GM21515 (cell line): ENCODE measurements around the gene TYRO3.

Experiments used
- ATAC-seq: cut with Tn5 transposase; IDR thresholded peaks from one replicate; pipeline ENCODE4 v1.9.1; 2021; ENCODE audit not compliant: unreplicated experiment

The TYRO3 gene

GRCh38 chr15:41558400-41559238 lies at the start of gene TYRO3:
Gene TYRO3 (plus strand): TSS chr15:41559212. CDS start chr15:41559258, 46 bp downstream.
- ATAC-seq, result no peak

GRCh38 chr15:41510728-41511127 lies 48.3 kb upstream of the TYRO3 start:
- ATAC-seq, result no peak

- no peak for ATAC-seq
These were observed 47.6 kb upstream of the TYRO3 start for GRCh38 chr15:41511331-41511898.

GRCh38 chr15:41511899-41512369 lies 47.1 kb upstream of the TYRO3 start:
- no peak for ATAC-seq

GRCh38 chr15:41512512-41512939 lies 46.5 kb upstream of the TYRO3 start:
- no peak for ATAC-seq

GRCh38 chr15:41512940-41513505 lies 46.0 kb upstream of the TYRO3 start:
- no peak for ATAC-seq

GRCh38 chr15:41513506-41514227 lies 45.3 kb upstream of the TYRO3 start, which contains the start of gene LTK:
Gene LTK (minus strand): TSS chr15:41513827. CDS start chr15:41513709, 118 bp downstream.
- no peak for ATAC-seq

GRCh38 chr15:41517895-41518449 lies 41.0 kb upstream of the TYRO3 start:
- no peak for ATAC-seq

GRCh38 chr15:41520636-41521035 lies 38.4 kb upstream of the TYRO3 start:
- no peak for ATAC-seq

- no peak for ATAC-seq
These were observed 37.4 kb upstream of the TYRO3 start for GRCh38 chr15:41521614-41522013.

- no peak for ATAC-seq
These were observed 35.9 kb upstream of the TYRO3 start for GRCh38 chr15:41523097-41523496.

GRCh38 chr15:41530363-41530956 lies 28.6 kb upstream of the TYRO3 start:
- no peak for ATAC-seq

GRCh38 chr15:41535544-41535943 lies 23.5 kb upstream of the TYRO3 start:
- ATAC-seq, result no peak

GRCh38 chr15:41536866-41537265 lies 22.1 kb upstream of the TYRO3 start:
- no peak for ATAC-seq

GRCh38 chr15:41543521-41543870 lies 15.5 kb upstream of the TYRO3 start:
- ATAC-seq, result no peak

GRCh38 chr15:41544650-41545015 lies 14.4 kb upstream of the TYRO3 start:
- ATAC-seq, result no peak

- no peak for ATAC-seq
These were observed 13.8 kb upstream of the TYRO3 start for GRCh38 chr15:41545218-41545617.

GRCh38 chr15:41546851-41547786 lies 11.9 kb upstream of the TYRO3 start:
- ATAC-seq, result no peak

- no peak for ATAC-seq
These were observed 8.8 kb upstream of the TYRO3 start for GRCh38 chr15:41550066-41550775.
